IMR-90 (cell line): ENCODE data around the gene ADIG.

Source experiments
- CTCF ChIP-seq: conservative IDR thresholded peaks from 2 replicates; pipeline ENCODE4 v1.5.1; 2012; ENCODE audit warnings: mild to moderate bottlenecking, low read depth, low read length, improper control_type of control experiment
- RAD21 ChIP-seq: IDR thresholded peaks from 2 replicates; pipeline ENCODE4 v1.6.1; 2012; ENCODE audit warnings: low read length, improper control_type of control experiment

- no peak for TF ChIP-seq RAD21
- no peak for TF ChIP-seq CTCF
Measured at GRCh38 chr20:38586181-38586525, 5.2 kb downstream of the ADIG start.
